NCI-H2081 treated with DMSO at 0.1 percent for 48 hours (cell line): ENCODE data around the gene TIMP2.
"Not testable (repeated sequence)": the region's sequence is repeated elsewhere in the genome, so short reads cannot be mapped to it uniquely, and the experiment has no call there.

Experiments
- DNase-seq: peaks from one replicate; lab custom pipeline; 2025; lab: John Stamatoyannopoulos, UW

The TIMP2 gene

DNA sequence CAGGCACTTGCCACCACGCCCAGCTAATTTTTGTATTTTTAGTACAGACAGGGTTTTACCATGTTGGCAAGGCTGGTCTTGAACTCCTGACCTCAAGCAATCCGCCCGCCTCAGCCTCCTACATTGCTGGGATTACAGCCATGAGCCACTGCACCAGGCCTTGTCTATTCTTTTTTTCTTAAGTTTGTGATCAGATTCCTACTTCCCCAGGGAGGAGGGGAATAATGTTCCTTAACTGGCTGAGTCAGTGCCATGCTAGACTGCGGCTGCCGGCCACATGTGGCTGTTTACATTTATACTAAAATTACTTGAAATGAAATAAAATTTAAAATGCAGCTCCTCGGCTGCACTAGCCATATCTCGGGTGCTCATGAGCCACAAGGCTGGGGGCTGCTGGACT is 56.8 kb downstream of the TIMP2 start:
- DNase-seq, result no peak

DNA sequence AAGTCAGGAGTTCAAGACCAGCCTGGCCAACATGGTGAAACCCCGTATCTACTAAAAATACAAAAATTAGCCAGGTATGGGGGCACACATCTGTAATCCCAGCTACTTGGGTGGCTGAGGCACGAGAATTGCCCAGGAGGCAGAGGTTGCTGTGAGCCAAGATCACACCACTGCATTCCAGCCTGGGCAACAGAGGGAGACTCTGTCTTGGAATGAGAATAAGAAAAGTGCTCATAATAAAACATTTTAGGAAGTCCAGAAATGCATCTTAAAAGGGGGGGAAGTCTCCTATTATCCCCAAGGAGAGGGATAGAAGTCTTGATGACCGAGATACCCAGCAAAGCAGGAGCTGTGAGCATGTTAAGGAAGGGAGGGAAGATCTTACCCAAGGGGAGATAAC is 58.1 kb downstream of the TIMP2 start:
- not testable (repeated sequence) for DNase-seq

DNA sequence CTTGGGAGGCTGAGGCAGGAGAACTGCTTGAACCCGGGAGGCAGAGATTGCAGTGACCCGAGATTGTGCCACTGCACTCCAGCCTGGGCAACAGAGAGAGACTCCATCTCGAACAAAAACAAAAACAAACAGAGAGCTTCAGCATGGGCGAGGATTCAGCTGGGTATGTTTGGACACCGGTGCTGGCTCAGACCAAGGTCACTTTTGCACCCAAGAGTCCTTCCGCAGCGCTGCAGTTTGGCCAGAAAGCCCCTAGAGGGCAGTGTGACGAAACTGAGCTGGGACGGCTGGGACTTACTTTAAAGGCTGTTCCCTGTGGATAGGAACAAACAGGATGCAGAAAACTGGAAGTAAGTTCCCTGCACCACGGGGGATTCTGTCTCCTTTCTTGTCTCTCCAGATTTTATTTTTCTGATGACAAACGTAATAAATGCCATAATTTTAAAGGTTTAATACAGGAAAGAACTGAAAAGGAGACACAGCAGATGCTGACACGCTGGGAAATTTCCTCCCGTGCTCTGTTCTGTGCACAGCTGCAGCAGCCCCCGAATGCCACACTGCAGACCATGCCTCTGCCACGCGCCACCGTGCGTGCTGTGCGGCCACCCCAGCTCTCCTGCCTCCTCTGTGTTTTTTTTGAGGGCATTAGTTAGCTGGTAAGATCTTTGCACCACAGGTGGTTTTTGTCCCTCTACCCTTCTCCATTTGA is 59.4 kb downstream of the TIMP2 start:
- DNase-seq, result peak; percentile 39

DNA sequence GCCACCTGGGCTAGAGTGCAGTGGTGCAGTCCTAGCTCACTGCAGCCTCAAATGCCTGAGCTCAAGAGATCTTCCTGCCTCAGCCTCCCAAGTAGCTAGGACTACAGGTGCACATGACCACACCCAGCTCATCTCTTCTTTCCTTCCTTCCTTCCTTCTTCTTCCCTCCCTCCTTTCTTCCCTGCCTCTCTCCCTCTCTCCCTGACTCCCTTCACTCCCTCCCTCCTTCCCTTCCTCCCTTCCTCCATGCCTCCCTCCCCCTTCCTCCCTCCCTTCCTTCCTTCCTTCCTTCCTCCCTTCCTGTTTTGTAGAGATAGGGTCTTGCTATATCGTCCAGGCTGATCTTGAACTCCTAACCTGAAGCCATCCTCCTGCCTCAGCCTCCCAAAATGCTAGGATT is 61.1 kb downstream of the TIMP2 start:
- no peak for DNase-seq

DNA sequence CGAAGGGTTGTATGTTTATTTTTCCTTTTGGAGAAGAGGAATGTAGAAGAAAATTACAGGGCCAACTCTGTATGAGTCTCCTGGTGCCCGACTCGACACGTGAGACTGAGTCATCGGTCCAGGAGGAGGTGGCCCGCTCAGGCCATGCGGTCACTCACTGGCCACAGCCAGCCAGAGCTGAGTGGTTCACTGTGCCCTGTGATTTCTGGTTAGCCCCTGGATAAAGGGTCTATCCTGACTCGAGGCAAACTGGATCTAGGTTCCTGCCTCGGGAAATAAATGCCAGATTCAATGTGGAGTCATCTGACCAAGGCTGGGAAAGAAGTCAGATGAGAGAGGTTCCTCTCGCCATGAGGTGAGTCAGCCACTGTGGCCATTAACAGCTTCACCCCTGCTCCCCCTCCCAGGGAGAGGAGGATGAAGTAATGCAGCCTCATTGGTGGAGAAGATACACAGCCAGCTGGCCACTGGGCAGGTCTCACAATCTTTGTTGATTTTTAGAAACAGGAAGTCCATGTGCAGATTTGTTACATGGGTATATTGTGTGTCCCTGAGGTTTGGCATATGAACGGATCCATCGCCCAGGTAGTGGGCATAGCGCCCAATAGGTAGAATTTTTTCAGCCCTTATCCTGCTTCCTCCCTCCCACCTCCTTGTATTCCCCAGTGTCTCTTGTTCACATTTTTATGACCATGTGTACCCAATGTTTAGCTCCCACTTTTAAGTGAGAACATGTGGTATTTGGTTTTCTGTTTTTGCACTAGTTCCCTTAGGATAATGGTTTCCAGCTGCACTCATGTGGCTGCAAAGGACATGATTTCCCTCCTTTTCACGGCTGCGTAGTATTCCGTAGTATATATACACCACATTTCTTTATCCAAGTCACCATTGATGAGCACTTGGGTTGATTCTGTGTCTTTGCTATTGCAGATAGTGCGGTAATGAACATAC is 62.8 kb downstream of the TIMP2 start:
- no peak for DNase-seq

DNA sequence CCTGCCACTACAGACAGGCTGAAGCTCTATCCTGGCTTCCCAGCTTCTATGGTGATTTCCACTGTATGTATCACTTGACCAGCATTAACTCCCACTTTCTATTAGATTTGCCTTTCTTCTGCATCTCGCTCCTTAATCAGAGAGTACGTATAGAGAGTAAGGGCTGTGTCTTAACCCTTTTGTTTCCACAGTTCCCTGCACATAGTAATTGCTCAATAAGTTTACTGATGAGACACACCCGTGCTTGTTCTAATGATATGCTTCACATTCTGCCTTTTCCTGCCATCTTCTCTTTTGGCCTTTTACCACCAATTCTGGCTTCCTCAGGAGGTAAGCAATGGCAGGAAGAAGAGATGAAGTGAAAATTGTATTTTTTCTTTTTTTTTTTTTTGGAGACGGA is 64.0 kb downstream of the TIMP2 start:
- DNase-seq, result no peak

DNA sequence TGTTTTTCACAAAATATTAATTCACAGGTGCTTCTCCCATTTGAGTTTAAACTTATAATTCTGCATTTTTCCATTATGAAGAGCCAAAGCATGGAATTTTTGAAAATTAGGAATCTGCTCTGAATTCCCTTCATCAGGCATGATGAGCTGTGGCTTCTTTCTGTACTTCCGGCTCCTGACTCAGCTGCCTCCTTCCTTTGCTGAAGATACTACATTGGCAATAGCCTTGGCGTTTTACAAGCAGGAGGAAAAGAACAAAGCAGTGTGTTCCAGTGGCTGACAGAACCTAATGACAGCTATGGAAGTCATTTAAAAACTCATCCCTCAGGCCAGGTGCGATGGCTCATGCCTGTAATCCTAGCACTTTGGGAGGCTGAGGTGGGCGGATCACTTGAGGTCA is 66.1 kb downstream of the TIMP2 start:
- no peak for DNase-seq

DNA sequence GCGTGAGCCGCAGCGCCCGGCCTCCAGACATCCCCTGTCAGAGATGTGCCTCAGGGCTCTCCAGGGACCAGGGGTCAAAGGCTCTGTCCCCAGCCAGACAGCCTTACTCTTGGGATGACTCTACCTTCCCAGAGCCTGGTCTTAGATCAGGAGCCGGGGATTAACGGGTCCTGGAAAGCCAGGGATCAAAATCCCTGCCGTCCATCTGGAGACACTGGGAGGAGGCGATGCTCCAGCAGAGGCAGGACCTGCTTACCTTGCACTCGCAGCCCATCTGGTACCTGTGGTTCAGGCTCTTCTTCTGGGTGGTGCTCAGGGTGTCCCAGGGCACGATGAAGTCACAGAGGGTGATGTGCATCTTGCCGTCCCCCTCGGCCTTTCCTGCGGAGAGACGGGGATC is 67.9 kb downstream of the TIMP2 start:
- DNase-seq, result no peak

DNA sequence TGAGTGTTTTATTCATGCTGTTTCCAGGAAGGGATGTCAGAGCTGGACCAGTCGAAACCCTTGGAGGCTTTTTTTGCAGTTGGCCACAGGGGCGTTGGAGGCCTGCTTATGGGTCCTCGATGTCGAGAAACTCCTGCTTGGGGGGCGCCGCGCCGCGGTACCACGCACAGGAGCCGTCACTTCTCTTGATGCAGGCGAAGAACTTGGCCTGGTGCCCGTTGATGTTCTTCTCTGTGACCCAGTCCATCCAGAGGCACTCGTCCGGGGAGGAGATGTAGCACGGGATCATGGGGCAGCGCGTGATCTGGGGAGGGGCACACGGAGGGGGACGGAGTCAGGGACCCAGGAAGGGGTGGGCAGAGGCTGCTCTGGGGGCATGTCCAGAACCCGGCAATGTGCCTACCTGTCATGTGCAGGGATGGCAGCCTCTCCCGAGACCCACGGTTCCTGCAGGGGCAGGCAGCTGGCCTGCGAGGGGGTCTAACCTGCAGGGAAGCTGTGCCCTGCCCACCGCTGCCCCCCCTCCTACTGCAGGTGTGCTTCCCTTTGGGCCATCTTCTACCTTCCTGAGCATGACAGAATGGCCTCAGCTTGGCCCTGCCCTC is 69.5 kb downstream of the TIMP2 start:
- DNase-seq, result no peak

DNA sequence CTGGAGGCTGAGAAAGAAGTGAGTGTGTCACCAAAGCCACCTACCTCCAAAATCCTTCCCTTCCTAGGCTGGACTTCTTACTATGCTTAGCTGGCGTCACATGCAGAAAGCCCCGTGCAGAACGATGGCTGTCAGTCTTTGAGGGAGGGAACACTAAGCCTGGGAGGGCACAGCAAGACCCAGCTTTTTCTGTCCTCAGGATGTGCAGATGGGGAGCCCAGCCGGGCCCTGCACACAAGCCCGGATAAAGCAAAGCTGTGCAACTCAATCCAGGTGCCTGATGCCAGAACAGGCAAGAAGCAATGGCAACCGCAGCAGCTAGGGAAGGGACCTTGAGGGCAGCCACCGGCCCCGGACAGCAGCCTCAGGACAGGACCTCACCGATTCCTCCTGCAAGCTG is 70.7 kb downstream of the TIMP2 start:
- no peak for DNase-seq

DNA sequence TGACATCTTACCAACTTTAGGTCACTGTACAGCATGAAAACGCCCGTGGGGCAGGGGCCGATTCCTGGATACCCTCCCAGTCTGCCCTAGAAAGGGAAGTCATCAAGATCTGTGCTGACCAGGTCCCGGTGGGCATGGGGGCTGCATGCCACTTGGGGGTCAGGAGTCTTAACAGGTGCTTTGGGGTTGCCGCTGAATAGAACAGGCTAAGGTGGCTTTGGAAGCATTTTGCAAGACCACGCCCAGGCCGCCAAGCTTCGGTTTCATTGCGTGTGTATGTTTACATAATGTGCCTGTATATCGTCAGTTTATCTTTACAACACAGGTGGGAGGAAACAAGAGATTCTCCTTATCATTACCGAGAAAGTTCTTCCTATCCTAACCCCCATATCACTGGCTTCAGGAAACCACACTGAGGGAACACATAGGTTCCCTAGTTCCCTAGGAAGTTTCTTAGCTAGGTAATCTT is 71.2 kb downstream of the TIMP2 start:
- DNase-seq, result no peak

DNA sequence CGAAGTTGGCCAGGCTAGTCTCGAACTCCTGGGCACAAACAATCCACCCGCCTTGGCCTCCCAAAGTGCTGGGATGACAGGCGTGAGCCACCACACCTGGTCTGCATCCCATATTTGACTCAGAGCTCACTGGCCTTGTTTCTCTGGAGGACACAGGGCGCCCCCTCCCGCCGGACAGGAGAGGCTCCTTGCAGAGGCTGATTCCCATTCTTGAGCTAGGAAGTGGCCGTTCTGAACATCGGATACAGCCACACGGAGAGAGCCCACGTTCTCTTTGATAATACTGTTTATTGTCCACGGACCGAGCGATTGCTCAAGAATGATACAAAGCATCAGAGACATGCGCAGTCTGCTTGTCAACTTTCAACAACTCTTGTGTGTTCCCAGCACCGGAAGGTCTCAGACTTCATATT is 72.5 kb downstream of the TIMP2 start:
- no peak for DNase-seq

DNA sequence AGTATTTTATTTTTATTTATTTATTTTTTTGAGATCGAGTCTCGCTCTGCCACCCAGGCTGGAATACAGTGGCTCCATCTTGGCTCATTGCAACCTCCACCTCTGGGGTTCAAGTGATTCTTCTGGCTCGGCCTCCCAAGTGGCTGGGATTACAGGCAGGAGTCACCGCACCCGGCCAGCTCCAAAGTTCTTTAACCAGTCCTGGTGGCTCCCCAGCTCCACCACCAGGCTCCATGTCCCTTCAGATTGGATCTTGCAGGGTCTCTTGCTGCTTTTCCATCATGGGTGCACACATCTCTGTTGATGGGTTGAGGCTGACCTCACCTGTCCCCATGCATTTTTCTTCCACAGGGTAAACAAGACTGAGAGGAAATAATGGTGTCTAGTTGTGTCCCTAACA is 76.2 kb downstream of the TIMP2 start:
- DNase-seq, result no peak

DNA sequence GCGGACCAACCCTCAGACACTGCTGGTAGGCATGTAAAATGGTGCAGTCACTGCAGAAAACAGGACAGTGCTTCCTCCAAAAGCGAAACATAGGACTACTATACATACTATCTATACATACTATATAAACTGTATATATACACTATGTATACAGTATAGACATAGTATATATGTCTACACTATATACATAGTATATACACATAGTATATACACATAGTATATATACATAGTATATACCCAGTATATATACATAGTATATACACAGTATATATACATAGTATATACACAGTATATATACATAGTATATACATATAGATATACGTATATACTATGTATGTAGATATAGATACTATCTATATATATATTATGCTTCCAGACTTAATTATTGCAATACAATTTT is 78.1 kb downstream of the TIMP2 start:
- DNase-seq, result no peak

DNA sequence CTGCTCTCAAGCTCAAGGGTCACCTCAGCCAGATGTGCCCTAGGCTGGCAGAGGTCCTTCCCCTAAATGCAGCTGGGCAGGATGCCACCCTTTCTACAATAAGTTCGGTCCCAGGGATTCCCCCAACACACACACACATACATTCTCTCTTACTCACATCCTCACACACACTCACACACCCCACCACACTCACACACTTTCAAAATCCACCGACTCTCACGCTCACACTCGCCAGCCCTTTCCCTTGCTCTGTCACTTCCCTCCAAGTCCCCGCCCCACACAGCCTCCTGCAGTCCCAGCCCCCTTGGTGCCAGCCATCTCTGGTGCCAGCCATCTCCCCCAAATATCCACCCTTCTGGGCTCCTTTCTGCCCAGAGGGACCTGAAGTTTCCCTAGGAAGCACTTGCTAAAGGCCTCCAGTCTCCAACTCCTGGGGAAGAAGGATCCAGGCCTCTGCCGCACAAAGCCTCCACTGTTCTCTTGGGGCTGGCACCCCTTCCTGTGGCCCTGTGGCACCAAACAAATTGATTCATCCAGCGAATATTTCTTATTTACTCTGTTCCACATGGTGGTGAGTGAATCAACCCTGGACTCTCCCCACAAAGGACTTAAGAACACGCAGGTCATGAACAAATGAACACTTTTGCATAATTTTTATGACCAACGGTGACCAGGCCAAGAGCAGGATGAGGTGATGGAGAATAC is 80.7 kb downstream of the TIMP2 start:
- DNase-seq, result no peak

DNA sequence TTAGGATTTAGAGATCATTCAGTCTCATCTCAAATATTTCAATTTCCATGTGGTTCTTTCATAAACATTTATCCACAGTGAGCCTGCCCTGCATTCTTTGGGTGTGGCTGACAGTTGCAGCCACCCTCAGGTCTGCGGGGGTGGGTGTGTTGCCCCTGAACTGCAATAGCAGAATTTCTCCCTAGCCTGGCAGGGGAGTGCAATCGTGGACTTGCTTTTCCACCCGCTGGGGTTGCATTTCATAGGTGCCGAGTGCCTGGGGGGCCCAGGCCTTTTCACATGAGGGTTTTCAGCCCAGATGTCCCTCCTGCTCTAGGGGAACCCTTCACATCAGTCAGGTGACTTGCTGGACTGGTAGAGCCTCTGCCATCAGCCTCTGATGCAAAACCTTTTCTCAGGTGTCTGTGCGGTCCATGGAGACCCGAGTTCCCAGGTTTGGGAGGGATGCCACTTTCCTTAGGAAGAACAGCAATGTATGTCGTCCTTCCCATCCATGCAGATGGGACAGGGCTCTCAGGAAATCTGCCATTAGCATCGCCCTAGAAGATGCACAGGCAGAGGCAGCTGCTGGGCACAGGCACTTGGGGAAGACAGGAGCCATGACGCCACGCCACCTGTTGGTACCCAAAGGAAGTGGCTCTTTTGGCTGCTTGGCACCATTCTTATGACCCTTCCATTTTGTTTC is 82.2 kb downstream of the TIMP2 start:
- peak; percentile 0 for DNase-seq

DNA sequence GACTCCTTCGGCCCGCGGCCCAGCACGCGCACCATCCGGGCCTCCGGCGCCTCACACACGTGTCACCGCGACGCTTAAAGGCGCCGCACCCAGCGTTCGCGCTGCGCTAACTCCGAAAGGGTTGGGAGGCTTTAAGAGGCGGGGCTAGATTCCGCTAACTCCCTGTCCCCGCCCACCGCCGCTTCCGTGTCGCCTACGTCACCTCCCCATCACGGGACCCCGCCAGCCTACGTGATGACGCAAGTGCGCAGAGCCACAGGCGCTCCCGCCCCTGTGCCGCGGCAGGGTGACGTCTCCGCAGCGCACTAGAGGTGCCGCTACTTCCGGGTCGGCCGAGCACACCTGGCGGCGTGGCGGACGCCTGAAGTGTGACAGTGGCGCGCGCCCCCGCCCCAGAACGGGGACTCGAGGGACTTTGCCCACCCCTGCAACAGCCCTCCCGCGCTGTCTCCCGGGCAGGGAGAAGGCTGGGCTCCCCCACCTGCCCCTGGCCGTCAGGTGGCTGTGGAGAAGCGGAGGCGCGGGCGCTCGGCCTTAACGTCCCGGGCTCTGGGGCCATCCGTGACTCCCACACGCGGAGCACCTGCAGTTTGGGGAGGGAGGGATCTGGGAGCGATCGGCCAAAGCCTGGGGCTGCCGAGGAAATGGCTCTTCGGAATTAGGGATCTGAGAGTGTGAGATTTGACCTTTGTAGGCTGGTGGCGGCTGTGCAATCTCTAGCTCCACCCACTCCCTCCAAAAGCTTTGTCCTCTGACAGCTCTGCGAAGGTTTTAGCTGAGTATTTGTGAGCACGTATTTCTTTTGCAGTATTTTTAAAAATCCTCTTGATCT is 84.2 kb downstream of the TIMP2 start, which contains the start of gene USP36:
Gene USP36 (minus strand): TSS at position 35 of the 832 bp plus-strand sequence. CDS start 4,451 bp downstream, outside the sequence.
- DNase-seq, result peak; percentile 97

DNA sequence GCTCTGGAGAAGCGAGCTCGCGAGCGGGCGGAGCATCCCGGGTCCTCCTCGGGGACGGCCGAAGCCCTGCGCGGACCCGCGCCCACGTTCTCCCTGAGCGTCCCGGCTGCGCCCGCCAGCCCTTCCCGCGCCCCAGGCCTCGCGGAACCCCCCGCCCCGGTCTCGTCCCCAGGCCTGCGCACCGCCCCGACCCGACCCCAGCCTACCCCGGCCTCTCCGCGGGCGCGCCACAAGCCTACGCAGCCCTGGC is 84.7 kb downstream of the TIMP2 start:
- no peak for DNase-seq

DNA sequence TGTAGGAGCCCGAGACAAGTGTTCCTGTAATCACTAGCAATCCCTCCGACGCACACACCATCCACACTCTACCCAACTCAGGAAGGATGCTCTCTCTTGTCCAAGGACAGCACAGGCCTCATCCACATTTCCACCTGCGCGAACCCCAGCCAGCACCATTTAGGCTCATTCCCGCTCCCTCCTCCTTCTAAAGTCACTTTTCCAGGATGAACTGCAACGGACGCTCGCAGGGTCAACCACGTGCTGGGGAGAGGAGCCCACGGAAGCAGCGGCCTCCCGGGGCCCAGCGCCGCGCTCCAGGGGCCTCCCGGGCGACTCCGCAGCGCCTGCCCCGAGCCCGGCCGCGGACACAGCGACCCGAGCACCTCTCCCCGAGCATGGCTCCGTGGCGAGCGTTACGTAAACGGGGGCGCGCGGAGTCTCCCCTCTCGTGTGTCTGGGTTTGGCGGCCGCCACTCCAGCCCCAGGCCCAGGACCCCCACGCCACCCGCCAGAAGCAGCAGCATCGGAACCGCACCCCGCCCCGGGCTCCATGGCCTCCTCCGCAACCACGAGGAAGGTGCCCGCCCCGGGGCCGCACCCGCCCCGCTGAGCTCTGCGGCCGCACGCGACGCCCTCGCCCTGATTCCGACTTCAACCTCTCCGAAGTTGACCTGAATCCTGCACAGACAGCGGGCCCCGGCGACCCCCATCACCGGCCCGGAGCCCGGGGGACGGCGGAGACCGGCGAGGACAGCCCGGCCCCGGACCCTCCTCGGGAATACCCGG is 85.2 kb downstream of the TIMP2 start:
- no peak for DNase-seq

DNA sequence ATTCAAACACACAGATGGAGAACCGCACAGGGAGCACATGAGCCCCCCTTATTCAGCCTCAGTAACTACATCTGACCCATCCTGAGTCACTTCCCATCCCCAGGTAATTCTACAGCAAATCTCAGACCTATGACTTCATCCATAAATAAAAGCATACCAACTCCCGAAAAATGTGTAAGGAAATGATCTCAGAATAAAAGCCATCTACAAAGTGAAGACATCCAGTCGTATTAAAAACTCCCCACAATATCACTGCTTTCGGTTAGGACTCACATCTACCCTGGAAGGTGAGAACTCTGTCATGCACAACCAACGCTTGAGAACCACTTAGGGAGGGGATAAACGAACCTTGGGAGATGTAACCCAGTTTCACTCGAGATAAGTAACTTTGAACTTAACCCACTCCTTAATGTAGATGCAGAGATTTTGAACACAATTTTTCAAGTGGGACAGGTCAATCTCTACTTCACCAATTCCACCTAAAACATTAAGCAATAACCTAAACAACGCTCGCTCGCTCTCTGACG is 85.9 kb downstream of the TIMP2 start:
- DNase-seq, result no peak
